ENCODE data around the gene KAZN. TPM values are rescaled to one million over a fixed set of nuclear protein-coding genes. Genes with fewer than 3 reads are reported as not detected.

The KAZN gene
- polyA plus RNA-seq, 5 donors: 26.2 to 34.7 (median 29.0) TPM

GRCh38 chr1:15051882-15052528 is 453.5 kb downstream of the KAZN start:
- DNase-seq: no peak

DNA sequence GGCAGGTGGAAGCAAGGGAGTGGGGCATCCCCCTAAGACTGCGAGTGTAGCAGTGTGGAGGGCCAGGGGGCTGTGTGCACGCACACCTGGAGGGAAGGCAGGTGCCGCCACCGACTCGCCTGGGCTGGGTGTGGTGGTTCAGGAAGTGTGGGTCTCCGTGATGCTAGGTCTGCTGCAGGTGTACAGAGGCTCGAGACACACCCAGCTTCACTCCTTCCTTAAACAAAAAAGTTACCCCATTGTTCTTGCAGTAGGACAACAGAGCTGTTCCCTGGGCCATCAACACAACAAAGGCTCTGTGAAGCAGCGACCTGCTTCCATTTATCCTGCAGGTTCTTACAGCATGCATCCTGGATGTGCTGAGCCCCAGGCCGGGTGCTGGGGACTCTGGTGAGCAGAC is 454.7 kb downstream of the KAZN start:
- DNase-seq: no peak

GRCh38 chr1:15055736-15056415 is 457.4 kb downstream of the KAZN start:
- no peak for DNase-seq

DNA sequence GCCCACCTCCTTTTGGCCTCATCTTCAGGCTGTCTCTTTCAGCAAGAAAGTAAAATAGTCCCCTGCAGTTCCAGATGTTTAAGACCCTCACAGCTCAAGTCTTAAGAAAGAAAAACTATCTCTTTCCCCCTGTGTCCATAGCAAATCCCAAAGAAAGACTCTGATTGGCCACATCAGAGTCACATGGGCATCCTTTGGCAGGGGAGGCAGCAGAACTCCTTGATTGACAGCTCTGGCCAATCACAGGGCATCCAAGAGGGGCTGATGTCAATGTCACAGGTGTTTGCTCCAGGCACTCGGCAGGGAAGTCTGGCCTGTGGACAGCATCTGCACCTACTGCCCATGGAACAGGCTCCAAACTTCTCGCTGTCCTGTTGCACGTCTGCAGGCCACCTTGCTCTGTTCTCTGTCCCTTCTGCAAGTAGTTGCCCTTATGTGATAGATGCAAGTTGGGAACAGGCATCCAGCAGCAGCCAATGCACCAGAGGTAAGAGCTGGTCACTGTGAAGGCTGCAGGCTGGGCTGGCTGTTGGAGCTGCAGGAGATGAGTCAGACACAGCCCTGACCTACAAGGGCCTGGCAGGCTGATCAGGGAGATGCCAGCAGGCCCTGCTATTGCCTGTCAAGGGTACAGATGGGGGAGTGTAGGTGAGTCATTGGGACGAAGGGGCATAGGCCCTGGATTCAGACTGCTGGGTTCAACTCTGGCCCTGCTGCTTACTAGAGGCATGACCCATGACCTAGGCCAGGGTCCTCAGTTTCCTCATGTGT is 458.2 kb downstream of the KAZN start:
- DNase-seq: no peak

DNA sequence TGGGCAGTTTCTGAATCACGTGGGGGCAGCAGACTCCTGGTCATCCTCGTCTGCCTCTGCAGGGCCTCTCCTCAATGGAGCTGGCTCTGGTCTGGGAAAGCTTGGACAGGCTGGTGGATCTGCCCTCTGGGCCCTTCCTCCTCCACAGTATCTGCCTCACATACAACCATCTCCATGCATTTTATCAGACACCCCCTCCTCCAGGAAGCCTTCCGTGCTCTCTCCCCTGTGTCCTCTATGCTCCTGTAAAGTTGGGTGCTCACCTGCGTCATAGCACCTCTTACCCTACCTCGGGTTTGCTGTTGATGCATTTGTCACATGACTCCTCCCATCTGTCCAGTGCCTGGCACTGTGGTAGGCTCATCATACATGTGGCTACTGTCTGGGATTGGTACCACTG is 459.3 kb downstream of the KAZN start:
- no peak for DNase-seq

DNA sequence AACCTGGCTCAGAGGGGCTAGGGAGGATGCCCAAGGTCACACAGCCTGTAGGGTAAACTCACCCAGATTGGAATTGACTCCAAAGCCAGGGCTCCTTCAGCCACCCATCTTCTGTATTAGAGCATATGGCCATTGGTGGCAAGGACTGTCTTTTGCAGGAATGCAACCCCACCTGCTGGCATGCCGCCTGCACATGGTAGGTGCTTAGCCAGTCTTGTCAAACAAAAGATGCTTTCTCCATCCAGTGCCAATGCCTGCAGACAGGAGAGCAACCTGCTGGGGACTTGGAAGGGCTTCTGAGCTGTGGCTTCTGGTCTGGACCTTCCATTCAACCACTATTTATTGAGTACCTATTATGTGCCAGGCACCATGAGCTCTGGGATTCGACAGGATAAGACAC is 459.8 kb downstream of the KAZN start:
- no peak for DNase-seq

DNA sequence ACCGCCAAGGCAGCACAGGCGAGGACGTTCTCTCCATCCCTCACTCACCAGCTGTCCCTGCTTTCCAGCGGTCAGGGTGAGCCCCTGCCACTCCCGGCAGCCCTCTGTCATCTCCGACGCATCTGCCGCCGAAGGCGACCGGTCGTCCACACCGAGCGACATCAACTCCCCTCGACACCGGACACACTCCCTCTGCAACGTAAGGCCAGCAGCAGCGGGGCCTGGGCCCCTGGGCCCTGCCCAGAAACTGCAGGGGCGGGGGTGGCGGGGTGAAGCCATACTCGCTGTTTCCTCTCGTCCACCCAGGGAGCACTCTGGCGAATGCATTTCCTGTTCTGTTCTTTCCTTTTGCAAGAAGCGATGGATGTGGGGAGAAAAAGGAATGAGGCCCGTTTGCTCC is 461.6 kb downstream of the KAZN start:
- DNase-seq: no peak

DNA sequence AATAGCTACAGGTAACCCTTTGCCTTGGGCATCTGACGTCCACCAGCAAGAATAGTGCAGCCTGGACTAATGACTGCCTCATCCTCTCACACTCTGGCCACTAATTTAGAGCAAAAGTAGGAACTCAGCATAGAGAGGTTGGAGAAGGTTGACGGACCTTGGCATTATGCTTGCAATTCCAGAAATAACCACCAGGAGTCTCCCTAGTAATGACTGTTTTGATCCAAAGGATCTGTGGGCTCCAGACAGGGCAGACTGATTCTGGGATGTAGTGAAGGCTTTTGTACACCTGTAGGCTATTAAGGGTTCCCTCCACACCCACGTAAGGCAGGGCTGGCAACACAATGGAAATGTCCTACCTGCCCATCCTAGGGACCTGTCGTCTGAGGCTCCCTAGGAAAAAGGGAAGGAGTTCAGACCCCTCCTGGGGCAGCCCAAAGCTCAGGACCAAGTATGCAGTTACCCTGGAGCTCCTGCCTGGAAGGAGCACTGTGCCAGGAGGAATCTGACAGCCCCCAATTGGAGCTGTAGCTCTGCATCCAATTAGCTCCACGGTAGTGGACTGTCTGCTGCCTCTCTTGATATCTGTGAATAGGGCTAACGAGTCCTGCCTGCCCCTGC is 464.1 kb downstream of the KAZN start:
- DNase-seq: no peak

GRCh38 chr1:15063346-15063745 is 464.9 kb downstream of the KAZN start:
- DNase-seq: no peak

DNA sequence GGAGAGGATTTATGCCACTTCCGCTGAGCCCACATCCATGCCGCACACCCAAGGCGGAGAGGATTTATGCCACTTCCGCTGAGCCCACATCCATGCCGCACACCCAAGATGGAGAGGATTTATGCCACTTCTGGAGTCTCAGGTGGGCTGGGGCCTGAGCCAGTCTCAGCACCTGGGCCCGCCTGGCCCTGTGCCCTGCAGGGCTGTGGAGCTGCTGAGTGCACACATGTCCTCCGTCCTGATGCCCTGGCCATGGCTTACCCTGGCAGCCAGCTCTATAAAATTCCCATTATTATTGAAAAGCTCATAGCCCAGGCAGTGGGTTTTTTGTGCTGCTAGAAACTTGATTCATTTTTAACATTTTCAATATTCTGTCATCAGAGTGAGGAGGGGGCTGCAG is 465.3 kb downstream of the KAZN start:
- DNase-seq: no peak

DNA sequence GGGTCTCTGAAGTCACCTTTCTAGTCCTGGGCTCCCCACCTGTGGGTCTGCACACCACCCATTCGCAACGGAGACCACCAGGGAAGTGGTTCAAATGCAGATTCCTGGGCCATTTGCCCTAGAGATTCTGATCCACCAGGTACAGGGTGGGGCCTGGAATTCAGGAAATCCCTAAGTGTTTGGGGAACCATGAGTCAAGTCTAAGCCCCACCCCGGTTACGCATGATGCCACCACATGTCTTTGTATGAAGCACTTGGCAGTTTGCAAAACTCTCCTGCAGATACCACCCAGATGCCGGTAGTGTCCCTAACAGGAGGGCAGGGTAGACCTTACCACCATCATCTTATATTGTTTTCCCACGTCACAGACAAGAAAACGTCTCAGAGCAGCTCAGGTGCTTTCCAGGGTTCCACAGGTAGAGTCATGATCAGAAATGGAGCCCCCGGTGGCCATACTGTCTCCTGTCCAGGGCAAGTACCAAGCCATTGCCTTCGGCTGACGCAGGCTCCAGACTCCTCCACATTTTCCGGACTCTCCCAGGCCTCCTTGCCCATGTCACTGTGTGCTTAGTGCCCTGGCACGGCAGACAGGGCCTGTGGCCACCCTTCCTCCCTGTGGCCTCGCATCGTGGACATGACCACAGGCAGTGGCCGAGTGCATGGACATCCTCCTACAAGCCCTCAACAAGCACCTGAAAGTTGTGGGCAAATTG is 465.9 kb downstream of the KAZN start:
- DNase-seq: no peak

DNA sequence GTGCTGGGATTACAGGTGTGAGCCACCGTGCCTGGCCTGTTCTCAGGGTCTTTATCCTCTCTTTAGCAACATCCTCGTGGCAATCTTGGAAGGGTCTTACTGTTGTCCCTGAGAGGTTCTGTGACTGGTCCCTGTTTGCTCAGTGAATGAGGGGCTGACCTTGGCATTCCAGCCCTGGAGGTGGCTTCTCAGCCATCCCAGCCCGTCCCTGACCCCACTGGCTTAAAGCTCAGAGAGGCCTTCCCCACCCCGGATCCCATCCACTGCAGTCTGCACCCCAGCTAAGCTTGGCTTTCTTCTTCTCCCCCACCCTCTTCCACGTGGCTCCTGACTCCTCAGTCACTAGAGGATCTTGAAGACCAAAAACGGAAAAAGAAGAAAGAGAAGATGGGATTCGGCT is 466.8 kb downstream of the KAZN start:
- no peak for DNase-seq

DNA sequence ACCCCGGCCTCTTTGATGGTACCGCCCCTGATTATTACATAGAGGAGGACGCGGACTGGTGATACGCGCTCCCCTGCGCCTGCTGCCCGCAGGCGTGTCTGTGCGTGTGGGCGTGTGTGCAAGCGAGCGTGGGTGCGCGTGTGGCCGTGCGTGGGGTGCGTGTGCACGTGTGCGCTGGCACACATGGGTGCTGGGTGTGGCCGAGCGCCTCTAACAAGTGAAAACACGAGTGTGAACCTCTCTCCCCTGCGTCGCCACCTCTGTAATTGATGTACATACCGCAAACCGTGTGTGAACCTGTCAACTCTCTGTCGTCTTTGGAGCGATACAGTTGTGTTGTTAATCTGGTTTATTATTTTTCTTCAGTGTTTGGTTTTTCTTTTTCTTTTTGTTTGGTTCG is 467.3 kb downstream of the KAZN start:
- DNase-seq: no peak

DNA sequence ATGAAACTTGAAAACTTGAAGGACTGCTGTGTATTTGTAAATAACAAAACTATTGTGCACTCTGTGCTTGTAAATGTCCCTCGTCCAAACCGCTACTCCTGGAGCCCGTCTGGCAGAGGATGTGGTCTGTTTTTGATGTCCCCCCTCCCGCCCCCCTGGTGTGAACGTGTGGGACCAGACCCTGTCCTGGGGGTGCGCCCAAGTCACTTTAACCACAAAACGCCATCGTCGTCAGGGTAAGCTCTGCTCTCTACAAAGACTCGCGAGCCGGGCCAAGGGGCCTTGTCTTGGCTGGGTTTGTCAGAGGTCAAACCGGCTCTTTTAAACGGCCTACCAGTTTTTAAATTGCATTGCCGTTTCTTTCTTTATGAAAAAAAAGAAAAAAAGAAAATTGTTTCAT is 467.7 kb downstream of the KAZN start:
- DNase-seq: no peak

DNA sequence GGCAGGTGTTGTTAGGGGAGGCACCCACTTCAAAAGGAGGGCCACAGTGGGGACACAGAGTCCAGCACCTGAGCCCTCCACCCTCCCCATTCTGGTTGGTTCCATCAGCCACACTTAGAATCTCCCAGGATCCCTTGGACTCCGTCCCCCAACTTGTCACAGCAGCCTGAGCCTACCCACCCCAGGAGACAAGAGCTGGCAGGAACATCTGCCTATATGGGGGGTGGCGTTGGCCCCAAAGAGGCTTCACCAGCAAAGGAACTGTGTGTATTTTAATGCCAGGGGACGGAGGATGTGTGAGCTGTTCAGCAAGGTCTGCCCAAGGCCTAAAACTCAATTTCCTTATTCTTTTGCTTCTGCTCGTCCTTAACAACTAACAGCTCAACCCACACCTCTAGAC is 468.7 kb downstream of the KAZN start:
- DNase-seq: no peak

DNA sequence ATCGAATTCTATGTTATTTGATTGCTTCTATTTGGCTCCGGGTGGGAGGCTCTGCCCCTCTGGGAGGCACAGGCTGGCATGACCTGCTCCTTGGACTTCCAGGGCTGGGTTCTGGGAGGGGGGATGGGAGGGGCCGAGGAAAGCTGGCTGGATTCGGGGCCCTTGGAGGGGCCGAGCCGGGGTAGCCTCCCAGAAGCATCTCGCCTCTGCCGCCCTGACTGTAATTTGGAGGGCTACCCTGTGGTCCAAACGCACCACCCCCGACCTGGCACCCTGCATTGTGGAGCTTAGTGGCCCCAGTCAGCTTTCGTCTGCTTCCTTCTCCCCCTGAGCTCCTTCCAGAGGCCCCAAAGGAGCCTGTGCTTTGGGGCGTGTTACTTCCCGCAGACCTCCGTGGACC is 469.7 kb downstream of the KAZN start:
- DNase-seq: no peak

DNA sequence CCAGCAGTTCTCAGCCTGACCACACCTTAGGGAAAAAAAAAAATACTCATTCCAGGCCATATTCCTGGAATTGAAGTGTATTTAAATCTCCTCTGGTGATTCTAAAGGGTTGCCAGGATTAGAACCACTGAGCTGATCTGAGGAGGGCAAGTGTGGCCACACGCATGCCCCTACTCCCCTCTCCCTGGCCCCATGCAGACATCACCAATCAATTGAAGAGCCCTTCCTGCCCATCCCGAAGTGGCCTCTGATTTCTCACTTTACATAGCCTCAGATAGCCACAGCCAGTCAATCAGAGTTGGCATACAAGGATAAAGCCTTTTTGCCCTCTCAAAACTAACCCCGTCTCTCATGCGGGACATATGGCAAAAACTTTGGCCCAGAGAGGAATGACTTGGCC is 470.5 kb downstream of the KAZN start:
- DNase-seq: no peak

DNA sequence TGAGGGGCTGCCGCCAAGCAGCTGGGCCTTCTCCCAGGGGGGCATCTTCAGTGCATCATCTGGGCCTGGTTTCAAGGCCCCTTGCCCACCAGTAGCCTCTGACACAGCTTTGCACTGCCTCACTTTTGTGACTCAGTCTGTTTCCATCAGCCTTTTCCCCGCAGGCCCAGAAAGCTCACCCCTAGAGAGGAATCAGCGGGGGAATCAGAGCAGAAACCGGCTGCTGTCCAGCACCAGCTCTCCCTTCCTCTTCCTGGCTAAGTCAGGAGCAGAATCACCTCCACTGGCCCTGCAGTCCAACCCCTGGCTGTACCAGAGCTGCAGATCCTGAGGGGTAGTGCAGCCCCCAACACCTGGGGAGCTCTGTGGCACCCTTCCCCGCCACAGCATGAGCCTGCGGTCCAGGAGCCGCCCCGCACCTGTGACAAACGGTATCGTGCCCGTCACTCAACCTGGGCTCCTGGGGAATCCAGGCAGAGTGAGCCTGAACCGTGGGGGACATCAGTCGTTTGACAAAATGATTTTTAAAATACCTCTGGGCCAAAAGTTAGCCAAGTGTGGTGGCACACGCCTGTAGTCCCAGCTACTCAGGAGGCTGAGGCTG is 471.8 kb downstream of the KAZN start:
- no peak for DNase-seq

- DNase-seq: no peak
These were observed 473.5 kb downstream of the KAZN start for GRCh38 chr1:15071936-15072335.

DNA sequence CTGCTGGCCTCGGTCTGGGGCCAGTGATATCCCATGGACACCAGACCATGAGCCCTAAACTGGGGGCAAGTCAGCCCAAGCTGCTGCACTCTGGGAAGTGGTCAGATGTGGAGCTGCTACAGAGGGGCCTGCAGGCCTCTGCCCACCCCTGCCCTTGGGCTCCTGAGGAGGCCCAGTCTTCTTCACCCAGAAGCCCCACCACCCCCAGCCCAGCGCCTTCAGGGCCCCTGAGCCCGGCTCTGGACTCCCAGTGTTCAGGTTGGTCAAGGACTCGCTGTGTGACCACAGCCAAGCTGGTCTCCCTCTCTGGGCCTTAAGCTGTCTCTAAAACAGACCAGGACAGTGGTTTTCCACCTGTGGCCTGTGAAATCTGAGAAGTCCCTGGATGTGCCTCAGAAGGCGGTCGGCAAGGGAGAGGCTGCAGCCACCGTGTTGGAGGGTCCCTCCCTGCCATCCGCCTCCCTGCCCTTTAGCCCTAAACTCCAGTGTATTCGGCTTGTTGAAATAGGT is 475.4 kb downstream of the KAZN start:
- DNase-seq: no peak

DNA sequence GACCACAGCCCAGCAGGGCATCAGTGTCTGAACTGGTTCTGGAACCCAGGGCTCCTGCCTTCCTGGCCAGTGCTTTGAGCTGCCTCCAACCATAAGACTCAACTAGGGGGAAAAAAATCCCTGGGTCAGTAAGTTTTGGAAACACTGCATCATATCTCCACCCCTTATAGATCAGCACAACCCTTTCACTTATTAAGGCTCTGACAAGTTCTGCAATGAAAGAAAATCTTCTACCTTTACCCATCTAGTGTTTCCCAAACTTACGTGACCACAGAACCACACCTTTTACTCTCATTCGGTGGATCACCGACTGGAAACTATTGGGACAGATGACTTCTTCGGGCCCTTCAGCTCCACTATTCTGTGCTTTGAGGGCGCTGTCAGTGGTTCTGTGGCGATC is 476.7 kb downstream of the KAZN start:
- DNase-seq: no peak

Data from right lung (tissue), 5 donors.